ENCODE data around the gene CASKIN2.

CASKIN2 gene

DNA sequence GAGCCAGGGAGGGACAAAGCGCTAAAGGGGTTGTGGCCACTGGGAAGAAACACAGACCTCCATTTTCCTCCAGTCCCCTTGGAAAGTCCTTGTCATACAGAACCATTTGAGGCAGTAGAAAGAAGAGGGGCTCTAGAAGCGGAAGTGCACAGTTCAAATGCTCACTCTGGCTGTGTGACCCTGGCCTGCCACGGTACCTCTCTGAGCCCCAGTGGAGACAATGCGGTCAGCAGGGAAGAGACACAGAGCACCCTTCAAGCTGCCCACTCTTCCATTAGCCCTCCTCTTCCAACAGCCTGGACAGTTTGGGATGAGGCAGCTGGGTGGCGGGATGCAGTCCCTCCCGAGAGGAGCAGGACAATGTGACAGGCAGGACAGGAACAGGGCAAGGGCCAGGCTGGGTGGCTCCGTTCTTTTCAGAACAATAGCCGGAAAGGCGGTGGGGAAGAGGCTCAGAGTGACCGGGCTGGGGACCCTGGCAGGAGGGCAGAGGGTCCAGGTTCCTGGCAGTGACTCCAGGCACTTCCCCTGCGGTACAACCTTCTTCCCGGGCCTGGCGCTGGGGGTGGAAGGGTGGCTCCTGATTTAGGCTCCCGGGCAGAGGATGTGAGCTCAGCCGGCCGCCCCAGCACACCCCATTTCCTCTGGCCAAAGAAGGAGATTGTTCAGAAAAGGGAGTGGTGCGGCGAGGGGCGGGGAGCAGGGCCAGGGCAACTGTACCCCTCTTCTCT is 5.6 kb downstream of the CASKIN2 start:
- H3K9me2 ChIP-seq (replicated peaks; ENCODE audit: control insufficient read depth, low read length): no peaks in the 10 kb centered on the region
- no peak overlapping the region for H3K4me3 ChIP-seq (ENCODE audit: low read length)
- H3K9me3 ChIP-seq (ENCODE audit: control insufficient read depth, insufficient read depth, low read length): no peaks in the 10 kb centered on the region
- peaks cover 10% of the 10 kb centered on the region for H3K27me3 ChIP-seq (ENCODE audit: control insufficient read depth, low read length)
- TF ChIP-seq, protein P1, sequence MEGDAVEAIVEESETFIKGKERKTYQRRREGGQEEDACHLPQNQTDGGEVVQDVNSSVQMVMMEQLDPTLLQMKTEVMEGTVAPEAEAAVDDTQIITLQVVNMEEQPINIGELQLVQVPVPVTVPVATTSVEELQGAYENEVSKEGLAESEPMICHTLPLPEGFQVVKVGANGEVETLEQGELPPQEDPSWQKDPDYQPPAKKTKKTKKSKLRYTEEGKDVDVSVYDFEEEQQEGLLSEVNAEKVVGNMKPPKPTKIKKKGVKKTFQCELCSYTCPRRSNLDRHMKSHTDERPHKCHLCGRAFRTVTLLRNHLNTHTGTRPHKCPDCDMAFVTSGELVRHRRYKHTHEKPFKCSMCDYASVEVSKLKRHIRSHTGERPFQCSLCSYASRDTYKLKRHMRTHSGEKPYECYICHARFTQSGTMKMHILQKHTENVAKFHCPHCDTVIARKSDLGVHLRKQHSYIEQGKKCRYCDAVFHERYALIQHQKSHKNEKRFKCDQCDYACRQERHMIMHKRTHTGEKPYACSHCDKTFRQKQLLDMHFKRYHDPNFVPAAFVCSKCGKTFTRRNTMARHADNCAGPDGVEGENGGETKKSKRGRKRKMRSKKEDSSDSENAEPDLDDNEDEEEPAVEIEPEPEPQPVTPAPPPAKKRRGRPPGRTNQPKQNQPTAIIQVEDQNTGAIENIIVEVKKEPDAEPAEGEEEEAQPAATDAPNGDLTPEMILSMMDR (IDR thresholded peaks at IDR 0.05; ENCODE audit: low read depth, low read length, poor library complexity, severe bottlenecking): no peak
- TF ChIP-seq EZH2phosphoT487 (IDR thresholded peaks at IDR 0.05; ENCODE audit: borderline replicate concordance, low read length): no peak
- H3K4me1 ChIP-seq (ENCODE audit: control insufficient read depth, low read length): 0 out of 2 replicates have a peak, but pooled peaks cover under 1% of the 10 kb centered on the region
- no peaks in the 10 kb centered on the region for H3K79me2 ChIP-seq (ENCODE audit: control insufficient read depth, low read length)
- no peaks in the 10 kb centered on the region for H3K36me3 ChIP-seq (ENCODE audit: control insufficient read depth, low read length)
- H4K20me1 ChIP-seq (ENCODE audit: control insufficient read depth, insufficient read depth, low read depth, low read length): no peaks in the 10 kb centered on the region
- H3K4me2 ChIP-seq (ENCODE audit: low read length): no peak overlapping the region
- no peaks in the 10 kb centered on the region; the same call in 1 of the 2 replicates for H3F3A ChIP-seq (ENCODE audit: control insufficient read depth, insufficient read depth)
- no peak overlapping the region for H3K27ac ChIP-seq (ENCODE audit: low read depth, low read length)

GRCh38 chr17:75508931-75509361 is 6.4 kb downstream of the CASKIN2 start:
- no peak overlapping the region for H3K27ac ChIP-seq (ENCODE audit: low read depth, low read length)
- H3K9me2 ChIP-seq (replicated peaks; ENCODE audit: control insufficient read depth, low read length): no peaks in the 10 kb centered on the region
- H3K4me1 ChIP-seq (ENCODE audit: control insufficient read depth, low read length): no peaks in the 10 kb centered on the region
- H3K9me3 ChIP-seq (ENCODE audit: control insufficient read depth, insufficient read depth, low read length): no peaks in the 10 kb centered on the region
- H4K20me1 ChIP-seq (ENCODE audit: control insufficient read depth, insufficient read depth, low read depth, low read length): no peaks in the 10 kb centered on the region
- peaks cover 2% of the 10 kb centered on the region for H3K27me3 ChIP-seq (ENCODE audit: control insufficient read depth, low read length)
- TF ChIP-seq, protein P1 (IDR thresholded peaks at IDR 0.05; ENCODE audit: low read depth, low read length, poor library complexity, severe bottlenecking): no peak
- no peak for TF ChIP-seq EZH2phosphoT487 (IDR thresholded peaks at IDR 0.05; ENCODE audit: borderline replicate concordance, low read length)
- H3F3A ChIP-seq (ENCODE audit: control insufficient read depth, insufficient read depth): no peaks in the 10 kb centered on the region; the same call in 1 of the 2 replicates
- H3K36me3 ChIP-seq (ENCODE audit: control insufficient read depth, low read length): no peaks in the 10 kb centered on the region
- H3K79me2 ChIP-seq (ENCODE audit: control insufficient read depth, low read length): no peaks in the 10 kb centered on the region
- H3K4me3 ChIP-seq (ENCODE audit: low read length): no peak overlapping the region
- no peak overlapping the region for H3K4me2 ChIP-seq (ENCODE audit: low read length)

DNA sequence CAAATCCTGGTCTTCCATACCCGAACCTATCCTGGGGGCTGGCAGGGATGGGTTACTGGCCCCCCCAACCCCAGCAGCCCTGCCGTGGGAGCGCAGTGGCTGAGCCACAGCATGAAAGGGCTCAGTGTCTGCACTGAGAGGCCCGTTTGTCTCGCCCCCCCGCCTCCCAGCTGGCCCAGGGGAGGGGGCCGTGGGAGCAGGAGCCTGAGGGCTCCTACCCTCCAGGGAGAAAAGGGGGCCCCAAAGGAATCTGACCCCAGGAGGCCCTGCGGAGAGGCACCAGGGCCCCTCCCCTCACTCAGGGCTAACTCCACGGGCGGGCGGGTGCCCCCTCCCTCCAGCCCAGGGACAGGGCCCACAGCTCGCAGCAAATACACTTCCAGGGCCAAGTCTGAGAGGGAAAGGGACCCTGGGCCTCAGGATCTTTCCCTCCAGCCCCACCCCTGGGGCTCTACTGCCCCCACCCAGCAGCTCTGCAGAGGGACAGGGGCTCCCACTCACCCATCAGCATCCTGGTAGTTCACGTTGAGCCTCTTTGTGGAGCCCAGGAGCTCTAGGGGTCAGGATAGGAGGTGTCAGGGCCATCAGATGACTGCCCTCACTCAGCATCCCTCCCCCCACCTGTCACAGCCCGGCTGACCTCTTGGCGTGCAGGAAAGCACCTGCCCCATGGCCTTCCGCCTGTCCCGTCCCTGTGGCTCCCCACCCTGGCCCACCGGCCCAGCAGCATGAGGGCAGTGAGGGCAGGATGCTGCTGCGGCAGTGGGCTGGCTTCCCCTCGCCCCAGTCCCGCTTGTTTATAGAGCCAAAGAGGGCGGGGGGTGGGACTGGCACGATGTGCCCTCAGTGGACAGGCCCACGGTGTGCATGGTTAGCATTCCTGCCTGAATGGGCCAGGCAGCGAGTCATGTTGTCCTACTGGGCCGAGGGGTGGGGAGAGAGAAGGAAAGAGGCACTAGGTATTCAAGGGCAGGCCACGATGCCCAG is 7.3 kb downstream of the CASKIN2 start:
- Histone ChIP-seq H3F3A (ENCODE audit: control insufficient read depth, insufficient read depth) (no peaks in the 10 kb centered on the region; the same call in 1 of the 2 replicates), H3K4me2 (ENCODE audit: low read length) (no peak overlapping the region), H3K36me3 (ENCODE audit: control insufficient read depth, low read length) (no peaks in the 10 kb centered on the region), H3K27me3 (ENCODE audit: control insufficient read depth, low read length) (no peaks in the 10 kb centered on the region), H3K4me1 (ENCODE audit: control insufficient read depth, low read length) (no peaks in the 10 kb centered on the region), H3K4me3 (ENCODE audit: low read length) (no peak overlapping the region), H3K9me2 (replicated peaks; ENCODE audit: control insufficient read depth, low read length) (no peaks in the 10 kb centered on the region), H4K20me1 (ENCODE audit: control insufficient read depth, insufficient read depth, low read depth, low read length) (no peaks in the 10 kb centered on the region), H3K27ac (ENCODE audit: low read depth, low read length) (no peak overlapping the region), H3K9me3 (ENCODE audit: control insufficient read depth, insufficient read depth, low read length) (no peaks in the 10 kb centered on the region), H3K79me2 (ENCODE audit: control insufficient read depth, low read length) (no peaks in the 10 kb centered on the region)
- TF ChIP-seq, protein P1 (IDR thresholded peaks at IDR 0.05; ENCODE audit: low read depth, low read length, poor library complexity, severe bottlenecking): no peak
- TF ChIP-seq EZH2phosphoT487 (IDR thresholded peaks at IDR 0.05; ENCODE audit: borderline replicate concordance, low read length): no peak
